Stimulated activated CD4-positive, alpha-beta T cell treated with anti-CD3 and anti-CD28 coated beads, Interleukin-12 subunit alpha, Interleukin-12 subunit beta, amount 100 ng/mL, for 24 hours (primary cell): Measurements from ENCODE around the gene ABCD1.
A peak's percentile ranks its signal among the peaks of the same experiment; 100 is the strongest.
"Not testable (repeated sequence)": the region's sequence is repeated elsewhere in the genome, so short reads cannot be mapped to it uniquely, and the experiment has no call there.

Source experiments
- DNase-seq, 2 experiments: peaks; one replicate each; pipeline ENCODE4 v3.0.0-alpha.2; 2020; ENCODE audit warnings: low read depth in 2 of 2

ABCD1 gene

GRCh38 chrX:153724252-153725038, at the start of gene ABCD1, which contains the start of gene BCAP31:
ABCD1 (plus strand) TSS chrX:153724856; CDS start chrX:153725267, 411 bp downstream.
BCAP31 (minus strand) TSS chrX:153724387; CDS start chrX:153723244, 1,143 bp downstream.
- DNase-seq: peak; percentile 74 to 80

DNA sequence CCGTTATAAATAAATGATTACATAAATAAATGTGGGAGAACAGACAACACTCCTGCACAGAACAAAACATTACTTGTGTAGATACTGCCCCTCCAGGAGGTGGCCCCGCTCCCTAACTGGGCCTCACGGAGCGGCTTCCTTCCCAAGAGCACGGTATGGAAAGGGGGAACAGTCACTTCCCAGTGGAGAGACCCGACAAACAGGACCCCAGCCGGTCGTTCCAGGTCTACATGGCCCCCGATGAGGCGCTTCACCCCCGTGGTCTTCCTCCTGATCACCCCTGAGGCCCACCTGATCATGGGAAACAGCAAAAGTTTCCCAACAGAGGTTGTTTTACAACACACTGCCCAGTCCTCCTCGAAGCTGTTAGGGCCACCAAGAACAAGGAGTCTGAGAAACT, 43.5 kb upstream of the ABCD1 start:
- no peak for DNase-seq

DNA sequence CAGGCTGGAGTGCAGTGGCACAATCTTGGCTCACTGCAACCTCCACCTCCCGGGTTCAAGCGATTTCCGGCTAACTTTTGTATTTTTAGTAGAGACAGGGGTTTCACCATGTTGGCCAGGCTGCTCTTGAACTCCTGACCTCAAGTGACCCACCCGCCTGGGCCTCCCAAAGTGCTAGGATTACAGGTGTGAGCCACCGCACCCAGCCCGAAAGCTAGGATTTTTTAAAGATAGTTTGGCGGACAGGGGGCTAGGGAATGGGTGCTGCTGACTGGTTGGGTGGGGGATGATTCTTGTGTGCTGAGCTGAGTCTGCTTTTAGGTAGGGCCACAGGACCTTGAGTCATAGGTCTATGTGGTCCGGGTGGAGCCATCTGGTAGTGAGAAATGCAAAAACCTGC, 41.2 kb upstream of the ABCD1 start:
- DNase-seq: not testable (repeated sequence)

GRCh38 chrX:153684467-153685155, 40.0 kb upstream of the ABCD1 start:
- DNase-seq: no peak

DNA sequence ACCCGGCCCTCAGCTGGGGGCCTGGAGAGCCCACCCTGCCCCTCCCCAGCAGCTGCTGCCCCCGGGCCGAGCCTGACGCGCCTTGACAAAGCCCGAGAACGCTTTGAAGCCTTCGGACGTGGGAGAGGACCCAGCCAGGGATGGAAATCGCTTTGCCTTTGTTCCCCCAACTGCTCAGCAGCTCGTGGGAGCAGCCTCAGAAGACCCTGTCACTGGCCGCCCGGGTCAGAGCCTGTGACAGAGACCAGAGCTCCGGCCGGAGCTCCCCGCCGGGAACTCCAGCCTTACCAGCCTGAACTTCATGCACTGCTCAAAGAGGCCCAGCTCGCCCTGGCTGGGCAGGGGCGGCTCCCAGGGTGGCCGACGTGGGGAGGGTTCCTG, 39.5 kb upstream of the ABCD1 start:
- DNase-seq: no peak

- no peak for DNase-seq
Measured at GRCh38 chrX:153685751-153686696, 38.6 kb upstream of the ABCD1 start.

DNA sequence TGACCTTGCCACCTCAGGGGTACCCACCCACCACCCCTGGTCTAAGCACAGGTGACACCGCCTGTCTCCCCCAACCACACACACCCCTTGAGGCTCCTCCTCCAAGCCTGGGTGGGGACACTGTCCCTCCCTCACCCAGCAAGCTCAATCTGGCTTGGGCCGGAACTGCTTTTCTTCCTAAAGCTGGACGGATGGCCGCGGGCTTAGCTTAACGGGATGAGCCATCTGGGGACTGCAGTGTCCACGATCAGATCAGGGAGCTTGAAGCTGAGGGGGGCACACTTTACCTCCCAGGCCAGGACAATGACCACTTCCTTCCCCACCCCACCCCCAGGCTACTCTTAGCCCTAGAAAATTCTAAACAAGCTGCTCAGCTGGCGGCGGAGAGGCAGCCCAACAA, 37.9 kb upstream of the ABCD1 start:
- no peak for DNase-seq

DNA sequence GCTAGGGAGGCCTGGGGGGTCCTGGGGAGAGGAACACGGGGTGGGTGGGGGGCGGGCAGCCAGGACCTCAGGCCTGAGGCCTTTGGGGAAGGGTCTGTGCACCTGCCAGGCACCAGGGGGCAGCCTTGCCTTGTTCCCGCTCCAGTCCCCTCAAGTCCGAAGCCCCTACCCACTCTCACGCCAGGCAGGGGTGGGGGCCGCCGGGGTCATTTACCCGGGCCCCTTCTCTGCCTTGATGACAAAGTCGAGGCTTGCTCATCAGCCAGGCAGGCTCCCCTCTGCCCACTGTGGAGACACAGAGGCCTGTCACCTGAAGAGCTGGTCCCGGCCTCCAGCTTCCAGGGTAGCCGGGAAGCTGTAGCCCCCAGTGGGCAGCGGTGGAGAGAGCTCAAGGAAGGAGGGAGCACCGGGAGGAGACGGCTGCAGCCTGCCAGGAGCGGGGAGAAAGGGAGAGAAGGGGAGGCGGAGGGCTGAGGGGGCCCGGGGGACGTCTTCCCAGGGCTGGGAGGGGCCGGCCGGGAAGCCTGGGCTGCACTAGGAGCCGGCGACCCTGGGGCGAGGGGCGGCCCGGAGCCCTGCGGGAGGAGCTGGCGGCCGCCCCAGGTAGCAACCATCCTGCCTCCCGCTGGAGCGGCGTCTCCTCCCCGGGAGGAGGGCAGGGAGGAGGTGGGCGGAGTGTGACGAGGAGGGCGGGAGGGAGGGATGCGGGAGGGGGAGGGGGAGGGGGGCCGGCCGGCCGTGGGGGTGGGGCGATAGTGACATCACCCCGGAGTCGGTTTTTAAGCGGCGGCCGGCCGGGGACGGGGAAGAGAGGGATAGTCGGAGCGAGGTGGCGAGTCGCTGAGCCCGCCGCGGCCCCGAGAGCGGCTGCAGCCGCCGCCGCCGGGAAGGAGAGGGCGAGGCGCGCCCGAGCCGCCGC, 37.3 kb upstream of the ABCD1 start, which contains the start of gene SLC6A8:
TSS of gene SLC6A8 (plus strand) at position 806 of the 919 bp plus-strand sequence. CDS start 649 bp downstream, outside the sequence.
- DNase-seq: peak in 1 of 2 experiments; percentile 32

DNA sequence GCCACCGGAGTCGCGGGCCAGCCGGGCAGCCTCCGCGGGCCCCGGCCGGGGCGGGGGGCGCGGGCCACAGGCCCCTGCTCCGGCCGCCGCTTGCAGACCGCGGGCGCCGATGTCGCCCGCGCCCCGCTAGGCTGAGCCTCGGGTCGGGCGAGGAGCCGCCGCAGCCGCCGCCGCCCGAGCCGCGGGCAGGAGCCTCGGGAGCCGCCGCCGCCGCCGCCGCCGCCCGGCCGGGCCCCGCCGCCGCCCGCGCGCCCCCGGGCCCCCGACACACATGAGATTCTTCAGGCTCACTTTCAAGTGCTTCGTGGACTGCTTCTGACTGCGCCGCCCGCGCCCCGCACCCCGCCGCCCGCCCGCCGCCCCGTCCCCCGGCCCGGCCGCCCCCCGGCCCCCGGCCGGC, 36.6 kb upstream of the ABCD1 start:
- DNase-seq: no peak

DNA sequence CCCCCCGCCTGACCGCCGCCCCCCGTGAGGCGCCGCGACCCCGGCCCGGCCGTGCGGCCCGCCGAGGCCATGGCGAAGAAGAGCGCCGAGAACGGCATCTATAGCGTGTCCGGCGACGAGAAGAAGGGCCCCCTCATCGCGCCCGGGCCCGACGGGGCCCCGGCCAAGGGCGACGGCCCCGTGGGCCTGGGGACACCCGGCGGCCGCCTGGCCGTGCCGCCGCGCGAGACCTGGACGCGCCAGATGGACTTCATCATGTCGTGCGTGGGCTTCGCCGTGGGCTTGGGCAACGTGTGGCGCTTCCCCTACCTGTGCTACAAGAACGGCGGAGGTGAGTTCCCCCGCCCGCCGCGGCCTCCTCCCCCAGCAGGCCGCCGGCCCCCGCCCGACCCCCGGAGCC, 36.1 kb upstream of the ABCD1 start:
- DNase-seq: no peak

GRCh38 chrX:153688911-153689590, 35.6 kb upstream of the ABCD1 start:
- no peak for DNase-seq

DNA sequence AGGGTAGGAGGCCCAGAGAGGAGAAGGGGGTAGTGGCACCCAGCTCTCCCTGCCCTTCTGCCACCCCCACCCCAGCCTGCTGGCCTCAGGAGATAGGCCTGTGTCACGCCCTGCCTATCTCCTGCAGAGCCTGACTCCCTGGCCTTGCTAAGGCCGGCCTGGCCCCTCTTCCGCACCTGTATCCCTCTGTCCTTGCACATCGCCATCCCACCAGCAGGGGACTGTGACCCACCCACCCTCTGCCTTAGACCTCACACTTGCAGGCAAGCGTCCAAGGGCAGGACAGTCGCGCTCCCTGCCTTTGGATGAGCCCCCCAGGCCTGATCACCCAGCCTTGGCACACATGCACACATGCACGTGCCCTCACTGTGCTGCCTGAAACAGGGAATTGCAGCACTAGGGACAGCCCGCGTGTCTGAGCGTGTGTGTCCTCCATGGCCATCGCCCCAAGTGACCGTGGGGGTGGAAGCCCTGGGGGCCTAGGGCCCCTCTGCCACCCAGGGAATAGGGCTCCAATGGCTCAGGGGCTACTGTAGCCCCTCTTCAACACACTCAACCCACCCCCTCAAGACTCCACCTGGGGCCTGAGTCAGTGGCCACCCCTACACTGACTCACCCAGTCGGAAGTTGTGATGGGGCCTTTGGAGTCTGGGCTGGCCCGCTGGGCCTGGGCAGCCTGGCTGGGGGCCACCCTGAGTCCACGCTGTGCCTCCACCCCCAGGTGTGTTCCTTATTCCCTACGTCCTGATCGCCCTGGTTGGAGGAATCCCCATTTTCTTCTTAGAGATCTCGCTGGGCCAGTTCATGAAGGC, 34.8 kb upstream of the ABCD1 start:
- no peak for DNase-seq

GRCh38 chrX:153690466-153690865, 34.2 kb upstream of the ABCD1 start:
- no peak for DNase-seq

GRCh38 chrX:153691032-153691827, 33.4 kb upstream of the ABCD1 start:
- not testable (repeated sequence) for DNase-seq

DNA sequence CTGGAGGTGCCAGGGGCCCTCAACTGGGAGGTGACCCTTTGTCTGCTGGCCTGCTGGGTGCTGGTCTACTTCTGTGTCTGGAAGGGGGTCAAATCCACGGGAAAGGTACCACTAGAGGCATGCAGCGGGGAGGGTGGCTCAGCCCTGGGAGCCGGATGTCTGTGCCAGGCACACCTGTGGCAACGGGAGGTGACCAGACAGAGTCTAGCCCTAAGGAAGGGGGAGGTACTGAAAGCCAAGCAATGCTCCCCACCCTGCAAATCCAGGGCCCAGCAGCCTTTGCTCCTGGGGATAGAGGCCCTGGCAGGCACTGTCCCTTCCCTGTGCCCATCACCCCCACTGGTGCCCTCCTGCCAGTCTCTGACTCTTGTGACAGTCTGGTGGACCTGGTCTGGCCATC, 32.7 kb upstream of the ABCD1 start:
- DNase-seq: no peak

- no peak for DNase-seq
Measured at GRCh38 chrX:153692611-153693156, 32.0 kb upstream of the ABCD1 start.

DNA sequence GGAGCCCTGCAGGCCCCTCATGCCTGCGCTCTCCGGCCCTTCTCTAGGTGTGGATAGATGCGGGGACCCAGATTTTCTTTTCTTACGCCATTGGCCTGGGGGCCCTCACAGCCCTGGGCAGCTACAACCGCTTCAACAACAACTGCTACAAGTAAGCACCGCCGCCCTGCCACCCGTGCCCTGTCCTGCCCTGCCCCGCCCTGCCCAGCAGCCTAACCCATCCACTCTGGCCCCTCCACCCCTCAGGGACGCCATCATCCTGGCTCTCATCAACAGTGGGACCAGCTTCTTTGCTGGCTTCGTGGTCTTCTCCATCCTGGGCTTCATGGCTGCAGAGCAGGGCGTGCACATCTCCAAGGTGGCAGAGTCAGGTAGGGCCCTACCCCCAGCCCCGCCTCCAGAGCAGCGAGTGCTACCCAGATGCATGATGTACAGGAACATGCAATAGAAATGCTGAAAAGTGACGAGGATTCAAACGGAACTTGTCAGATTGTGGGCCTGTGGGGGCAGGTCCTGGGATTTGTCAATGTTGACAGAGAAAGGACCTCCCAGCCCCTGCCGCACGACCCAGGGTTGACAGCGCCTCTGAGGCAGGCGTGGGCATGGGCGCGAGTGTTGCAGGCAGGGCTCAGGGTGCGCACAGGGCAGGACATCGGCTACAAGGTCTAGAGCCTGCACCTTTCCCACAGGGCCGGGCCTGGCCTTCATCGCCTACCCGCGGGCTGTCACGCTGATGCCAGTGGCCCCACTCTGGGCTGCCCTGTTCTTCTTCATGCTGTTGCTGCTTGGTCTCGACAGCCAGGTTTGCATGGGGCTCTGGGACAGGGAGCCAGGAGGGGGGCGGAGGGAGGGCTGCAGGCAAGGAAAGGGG, 31.2 kb upstream of the ABCD1 start:
- no peak for DNase-seq
